ENCODE data around the gene POTED.
"Not testable (repeated sequence)": the region's sequence is repeated elsewhere in the genome, so short reads cannot be mapped to it uniquely, and the experiment has no call there.

Gene POTED

GRCh38 chr21:13609477-13609876, at the start of gene POTED:
Gene POTED, plus strand, starts transcription at chr21:13609777. Its CDS starts 452 bp downstream, at chr21:13610229.
- DNase-seq (ENCODE audit: low read depth), result not testable (repeated sequence)

GRCh38 chr21:13650101-13650500, 40.5 kb downstream of the POTED start:
- not testable (repeated sequence) for DNase-seq (ENCODE audit: low read depth)

- DNase-seq (ENCODE audit: low read depth), result not testable (repeated sequence)
Measured at GRCh38 chr21:13651746-13652145, 42.2 kb downstream of the POTED start.

All from stimulated activated CD8-positive, alpha-beta memory T cell treated with anti-CD3 and anti-CD28 coated beads, Interleukin-15, amount 100 ng/mL, for 24 hours (primary cell).